A549 treated with GW870086 at 1 μM for 4 hours (cell line): ENCODE results near the gene TRIM74. TPM values are rescaled to one million over a fixed set of nuclear protein-coding genes. Genes with fewer than 3 reads are reported as not detected.

Experiments
- total RNA-seq: library from RNA; stranded (reverse); fragments of 200-300 nt; extraction: Qiagen RNA extraction; gene quantifications from 5 replicates; pipeline ENCODE4 v1.2.3, GENCODE V29; 2022; ENCODE audit warnings: low read depth

Gene TRIM74
- total RNA-seq = 0.15 to 0.30 TPM (median 0.24 TPM) in 4 of 5 replicates, not detected in the other

GRCh38 chr7:72968980-72969516 lies at the start of gene TRIM74:
Gene TRIM74 (minus strand): TSS chr7:72969466. CDS start chr7:72966157, 3,309 bp downstream.

GRCh38 chr7:72924733-72925545 lies 44.3 kb downstream of the TRIM74 start, which contains the start of gene POM121:
Gene POM121 (plus strand): TSS chr7:72925095. CDS start chr7:72925122, 27 bp downstream.

Other genes starting within 250 kb of the TRIM74 start
- gene TYW1B, start 141.3 kb downstream of the TRIM74 start, total RNA-seq = 2.2 to 2.8 TPM (median 2.6 TPM) in 5 replicates
- gene POM121, start 44.4 kb downstream of the TRIM74 start, total RNA-seq = 35.6 to 42.7 TPM (median 39.7 TPM) in 5 replicates
- gene SPDYE8, start 60.3 kb upstream of the TRIM74 start, total RNA-seq = not detected in 5 replicates
- not detected in 5 replicates for gene SPDYE11, start 88.4 kb upstream of the TRIM74 start, total RNA-seq
- gene SPDYE9, start 116.6 kb upstream of the TRIM74 start, total RNA-seq = not detected in 5 replicates